WI38 (cell line): ENCODE data around the gene MLST8.

Experiments used
- H3K4me3 ChIP-seq: 2 replicates; pipeline ENCODE4 v1.5.1; 2011; ENCODE audit warnings: low read depth, mild to moderate bottlenecking, control low read depth, low read length
- CTCF ChIP-seq: IDR thresholded peaks from 2 replicates; pipeline ENCODE4 v1.5.1; 2012; ENCODE audit warnings: low read depth, mild to moderate bottlenecking, control low read depth, low read length

The MLST8 gene

GRCh38 chr16:2173916-2174315 lies 31.3 kb upstream of the MLST8 start:
- no peak for TF ChIP-seq CTCF
- no peak overlapping the region for H3K4me3 ChIP-seq

GRCh38 chr16:2174396-2175131 lies 30.7 kb upstream of the MLST8 start:
- no peak for TF ChIP-seq CTCF
- H3K4me3 ChIP-seq: no peak overlapping the region

DNA sequence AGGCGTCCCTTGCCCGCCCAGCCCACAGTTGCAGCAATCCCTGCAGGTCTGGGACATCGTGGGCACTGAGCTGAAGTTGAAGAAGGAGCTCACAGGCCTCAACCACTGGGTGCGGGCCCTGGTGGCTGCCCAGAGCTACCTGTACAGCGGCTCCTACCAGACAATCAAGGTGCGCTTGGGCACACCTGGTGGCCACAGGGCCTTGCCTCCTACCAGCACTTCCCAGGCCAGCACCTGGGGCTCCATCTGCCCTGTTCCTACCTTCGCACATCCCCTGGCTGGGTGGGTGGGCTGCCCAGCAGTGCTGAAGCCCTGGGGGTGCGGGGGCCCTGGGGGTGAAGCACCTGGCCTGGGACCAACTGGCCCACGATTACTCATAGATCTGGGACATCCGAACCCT lies 29.8 kb upstream of the MLST8 start:
- no peak for TF ChIP-seq CTCF
- H3K4me3 ChIP-seq: no peak overlapping the region

- TF ChIP-seq CTCF: no peak
- H3K4me3 ChIP-seq: no peak overlapping the region
These were observed 29.2 kb upstream of the MLST8 start for GRCh38 chr16:2176047-2176446.

DNA sequence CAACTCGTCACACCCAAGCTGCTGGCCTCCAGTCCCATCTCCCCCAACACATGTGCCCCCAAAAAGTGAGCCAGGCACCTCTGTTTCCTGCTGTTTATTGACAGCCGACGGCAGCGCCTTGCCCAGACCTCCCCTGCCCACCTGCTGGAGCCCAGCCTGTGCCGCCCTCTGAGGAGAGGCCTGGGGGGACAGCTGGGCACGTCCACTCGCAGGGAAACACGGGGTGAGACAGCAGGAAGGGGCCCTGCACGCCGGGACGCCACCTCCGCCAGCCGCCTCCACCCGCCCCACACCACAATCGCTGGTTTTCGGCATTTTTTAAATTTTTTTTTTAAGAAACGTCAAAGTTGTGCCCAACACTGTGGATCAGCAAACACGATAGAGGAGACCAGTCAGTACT lies 28.2 kb upstream of the MLST8 start:
- H3K4me3 ChIP-seq: no peak overlapping the region
- TF ChIP-seq CTCF: no peak

GRCh38 chr16:2177561-2177960 lies 27.7 kb upstream of the MLST8 start:
- no peak overlapping the region for H3K4me3 ChIP-seq
- TF ChIP-seq CTCF: no peak

GRCh38 chr16:2178321-2179106 lies 26.7 kb upstream of the MLST8 start:
- no peak for TF ChIP-seq CTCF
- no peak overlapping the region for H3K4me3 ChIP-seq
